Uterus (tissue), 4 donors: ENCODE results near the gene NFIA. TPM values are rescaled to one million over a fixed set of nuclear protein-coding genes. Genes with fewer than 3 reads are reported as not detected.

ENCODE experiments used
- DNase-seq, 2 donors: peaks; one replicate each; pipeline ENCODE4 v3.0.0-alpha.2; 2019 to 2020
- H3K27ac ChIP-seq, 2 donors: fragments of 200-600 bp; sonication (generic); 1 replicate in 1 of 2; 2 replicates in 1 of 2; pipeline ENCODE4 v1.5.1; 2016 to 2018
- H3K27me3 ChIP-seq, 2 donors: fragments of 200-600 bp; sonication (generic); one replicate each; pipeline ENCODE4 v1.5.1; 2018 to 2019; ENCODE audit warnings: control low read depth in 1 of 2
- H3K36me3 ChIP-seq, 2 donors: fragments of 200-600 bp; sonication (generic); one replicate each; pipeline ENCODE4 v1.5.1; 2019; ENCODE audit warnings: control low read depth in 1 of 2
- H3K4me1 ChIP-seq, 2 donors: fragments of 200-600 bp; sonication (generic); one replicate each; pipeline ENCODE4 v1.5.1; 2018 to 2019; ENCODE audit warnings: control low read depth in 1 of 2
- H3K4me3 ChIP-seq, 2 donors: fragments of 200-600 bp; sonication (generic); 1 replicate in 1 of 2; 2 replicates in 1 of 2; pipeline ENCODE4 v1.5.1; 2018 to 2019; ENCODE audit warnings: mild to moderate bottlenecking in 1 of 2
- H3K9me3 ChIP-seq, 2 donors: fragments of 200-600 bp; sonication (generic); one replicate each; pipeline ENCODE4 v1.5.1; 2019; ENCODE audit warnings: control low read depth in 1 of 2
- CTCF ChIP-seq, 4 experiments: fragments of 200-600 bp in 2 of 4; fragments of 450-650 bp in 2 of 4; sonication (generic) in 2 of 4; IDR thresholded peaks; one replicate each; pipeline ENCODE4 v1.5.1; 2016 to 2019; ENCODE audit warnings: antibody characterized with exemption in 4 of 4, mild to moderate bottlenecking in 2 of 4, moderate library complexity in 1 of 4
- POLR2A ChIP-seq, 2 donors: fragments of 450-650 bp; IDR thresholded peaks; one replicate each; pipeline ENCODE4 v1.6.1; 2016; ENCODE audit warnings: antibody characterized with exemption in 2 of 2, mild to moderate bottlenecking in 1 of 2, moderate library complexity in 1 of 2
- intact Hi-C: fragments of 100-400 bp; cut with DNase I; formaldehyde crosslinking; loops from one replicate; pipeline ENCODE4 v1.15.1; 2023; ENCODE audit warnings: low total_unique reads
- total RNA-seq, 4 donors: library from RNA; depleted of rRNA in 3 of 4; stranded (reverse); fragments of >200 nt in 3 of 4; gene quantifications; one replicate each; pipeline versions ENCODE4 v1.1.0 to v1.2.4, GENCODE V29; 2014 to 2023
- donor health status: DM: yes; HTN: yes; CAD: no.

The NFIA gene
- total RNA-seq, 4 donors from 2014 or later, result 49.2 to 116 (median 64.9) TPM

- no peak for DNase-seq
- intact Hi-C loops, result no loop called here
- Histone ChIP-seq H3K27me3 (no peaks in the 10 kb centered on the region), H3K27ac (no peak overlapping the region), H3K4me3 (no peak overlapping the region), H3K9me3 (no peaks in the 10 kb centered on the region), H3K4me1 (no peaks in the 10 kb centered on the region), H3K36me3 (no peaks in the 10 kb centered on the region)
- no peak for TF ChIP-seq CTCF (IDR thresholded peaks at IDR 0.05)
- TF ChIP-seq POLR2A (IDR thresholded peaks at IDR 0.05), result no peak
These were observed 200.0 kb downstream of the NFIA start for GRCh38 chr1:61282387-61282786.

- TF ChIP-seq CTCF (IDR thresholded peaks at IDR 0.05) (no peak), POLR2A (IDR thresholded peaks at IDR 0.05) (no peak)
- intact Hi-C loops, result no loop called here
- Histone ChIP-seq H3K36me3 (no peaks in the 10 kb centered on the region), H3K9me3 (no peaks in the 10 kb centered on the region), H3K4me3 (no peak overlapping the region), H3K4me1 (no peaks in the 10 kb centered on the region), H3K27ac (no peak overlapping the region), H3K27me3 (no peaks in the 10 kb centered on the region)
- no peak for DNase-seq
These were observed 202.0 kb downstream of the NFIA start for GRCh38 chr1:61284248-61284854.

- DNase-seq, result no peak
- Histone ChIP-seq H3K27ac (no peak overlapping the region), H3K4me1 (no peaks in the 10 kb centered on the region), H3K9me3 (no peaks in the 10 kb centered on the region), H3K4me3 (no peak overlapping the region), H3K27me3 (no peaks in the 10 kb centered on the region), H3K36me3 (no peaks in the 10 kb centered on the region)
- intact Hi-C loops, result no loop called here
- no peak for TF ChIP-seq POLR2A (IDR thresholded peaks at IDR 0.05)
- TF ChIP-seq CTCF (IDR thresholded peaks at IDR 0.05), result no peak
These were observed 202.6 kb downstream of the NFIA start for GRCh38 chr1:61284936-61285335.

GRCh38 chr1:61285371-61285885, 203.1 kb downstream of the NFIA start:
- no peak for DNase-seq
- no peaks in the 10 kb centered on the region for H3K9me3 ChIP-seq
- H3K27ac ChIP-seq, result no peak overlapping the region
- intact Hi-C loops, result no loop called here
- no peaks in the 10 kb centered on the region for H3K36me3 ChIP-seq
- TF ChIP-seq CTCF (IDR thresholded peaks at IDR 0.05), result no peak
- no peaks in the 10 kb centered on the region for H3K27me3 ChIP-seq
- H3K4me1 ChIP-seq, result no peaks in the 10 kb centered on the region
- no peak overlapping the region for H3K4me3 ChIP-seq

GRCh38 chr1:61287014-61287413, 204.7 kb downstream of the NFIA start:
- no peak for TF ChIP-seq CTCF (IDR thresholded peaks at IDR 0.05)
- TF ChIP-seq POLR2A (IDR thresholded peaks at IDR 0.05), result no peak
- Histone ChIP-seq H3K36me3 (no peaks in the 10 kb centered on the region), H3K27ac (no peak overlapping the region), H3K27me3 (no peaks in the 10 kb centered on the region), H3K4me3 (no peak overlapping the region), H3K9me3 (no peaks in the 10 kb centered on the region), H3K4me1 (no peaks in the 10 kb centered on the region)
- intact Hi-C loops, result no loop called here
- DNase-seq, result no peak
